Neural cell (in vitro differentiated cells): ENCODE measurements around the gene TNS1. TPM values are rescaled to one million over a fixed set of nuclear protein-coding genes. Genes with fewer than 3 reads are reported as not detected.

Experiments
- H2AFZ ChIP-seq: fragments of 200-600, 300-800 bp; sonication (generic), shearing (Covaris generic); 2 replicates; pipeline ENCODE4 v1.6.0; 2014; ENCODE audit warnings: low read depth, mild to moderate bottlenecking, antibody characterized with exemption, low read length, moderate library complexity
- H3F3A ChIP-seq: fragments of 200-600 bp; shearing (Covaris generic); 2 replicates; pipeline ENCODE4 v1.6.1; 2016; ENCODE audit warnings: mild to moderate bottlenecking, moderate library complexity, mixed read lengths, antibody characterized with exemption, low read length; ENCODE audit not compliant: insufficient read depth, poor library complexity, severe bottlenecking
- H3K27ac ChIP-seq: fragments of 200-600, 300-800 bp; sonication (generic), shearing (Covaris generic); 2 replicates; pipeline ENCODE4 v1.5.1; 2014; ENCODE audit warnings: mild to moderate bottlenecking, low read length, moderate library complexity
- H3K27me3 ChIP-seq: fragments of 300-800, 200-600 bp; sonication (generic), shearing (Covaris generic); 2 replicates; pipeline ENCODE4 v1.6.0; 2014; ENCODE audit warnings: mild to moderate bottlenecking, low read depth, low read length, moderate library complexity; ENCODE audit not compliant: insufficient read depth
- H3K36me3 ChIP-seq: fragments of 300-800, 200-600 bp; sonication (generic), shearing (Covaris generic); 2 replicates; pipeline ENCODE4 v1.5.1; 2014; ENCODE audit warnings: mild to moderate bottlenecking, antibody characterized with exemption, low read length, moderate library complexity; ENCODE audit not compliant: insufficient read depth
- H3K4me2 ChIP-seq: fragments of 300-800, 200-600 bp; sonication (generic), shearing (Covaris generic); 2 replicates; pipeline ENCODE4 v1.6.0; 2014; ENCODE audit warnings: mild to moderate bottlenecking, low read length
- H3K4me3 ChIP-seq: fragments of 300-800, 200-600 bp; sonication (generic), shearing (Covaris generic); 2 replicates; pipeline ENCODE4 v1.5.1; 2014; ENCODE audit warnings: mild to moderate bottlenecking, low read length, moderate library complexity
- H3K79me2 ChIP-seq: fragments of 200-600 bp; shearing (Covaris generic); replicated peaks from 2 replicates; pipeline ENCODE4 v1.6.0; 2014; ENCODE audit warnings: mild to moderate bottlenecking, low read length, moderate library complexity; ENCODE audit not compliant: insufficient read depth
- H3K9ac ChIP-seq: fragments of 300-800, 200-600 bp; sonication (generic), shearing (Covaris generic); 2 replicates; pipeline ENCODE4 v1.6.1; 2016; ENCODE audit warnings: mild to moderate bottlenecking, low read length, mixed read lengths
- H3K9me2 ChIP-seq: fragments of 200-600 bp; shearing (Covaris generic); 2 replicates; pipeline ENCODE4 v1.6.1; 2016; ENCODE audit warnings: mild to moderate bottlenecking, low read length, mixed read lengths; ENCODE audit not compliant: insufficient read depth
- H3K9me3 ChIP-seq: fragments of 200-600, 300-800 bp; sonication (generic), shearing (Covaris generic); 2 replicates; pipeline ENCODE4 v1.6.1; 2016; ENCODE audit warnings: mild to moderate bottlenecking, mixed run types, low read length, moderate library complexity, mixed read lengths
- H4K20me1 ChIP-seq: fragments of 200-600 bp; shearing (Covaris generic); 2 replicates; pipeline ENCODE4 v1.6.1; 2016; ENCODE audit warnings: mild to moderate bottlenecking, mixed run types; ENCODE audit not compliant: insufficient read depth
- CTCF ChIP-seq: fragments of 450-650 bp; IDR thresholded peaks from 2 replicates; pipeline ENCODE4 v1.5.1; 2014; ENCODE audit warnings: antibody characterized with exemption, mild to moderate bottlenecking, moderate library complexity; ENCODE audit not compliant: poor library complexity, severe bottlenecking
- EP300 ChIP-seq: fragments of 450-650 bp; conservative IDR thresholded peaks from 2 replicates; pipeline ENCODE4 v1.6.1; 2014; ENCODE audit warnings: antibody characterized with exemption, mild to moderate bottlenecking, moderate library complexity; ENCODE audit not compliant: poor library complexity, severe bottlenecking
- EZH2 ChIP-seq: fragments of 200-600, 300-800 bp; shearing (Covaris generic), sonication (generic); IDR thresholded peaks from 2 replicates; pipeline ENCODE4 v1.6.1; 2014; ENCODE audit warnings: antibody characterized with exemption, low read length, borderline replicate concordance, mild to moderate bottlenecking; ENCODE audit not compliant: insufficient read depth, poor library complexity, severe bottlenecking
- MXI1 ChIP-seq: fragments of 450-650 bp; conservative IDR thresholded peaks from 2 replicates; pipeline ENCODE4 v1.6.1; 2014; ENCODE audit warnings: antibody characterized with exemption, mild to moderate bottlenecking; ENCODE audit not compliant: poor library complexity, severe bottlenecking
- POLR2AphosphoS5 ChIP-seq: IDR thresholded peaks from 2 replicates; pipeline ENCODE4 v1.6.1; 2012
- RAD21 ChIP-seq: fragments of 450-650 bp; conservative IDR thresholded peaks from 2 replicates; pipeline ENCODE4 v1.6.1; 2014; ENCODE audit warnings: antibody characterized with exemption, mild to moderate bottlenecking, moderate library complexity
- REST ChIP-seq: IDR thresholded peaks from 2 replicates; pipeline ENCODE4 v1.6.1; 2012; ENCODE audit warnings: borderline replicate concordance
- SMC3 ChIP-seq: fragments of 450-650 bp; conservative IDR thresholded peaks from 2 replicates; pipeline ENCODE4 v1.6.1; 2014; ENCODE audit warnings: antibody characterized with exemption, mild to moderate bottlenecking, moderate library complexity; ENCODE audit not compliant: poor library complexity
- TAF1 ChIP-seq: IDR thresholded peaks from 2 replicates; pipeline ENCODE4 v1.6.1; 2012; ENCODE audit warnings: low read depth
- polyA plus RNA-seq: library from polyadenylated mRNA; depleted of rRNA; stranded (reverse); fragments of >200 nt; gene quantifications from 2 replicates; pipeline ENCODE4 v1.2.3, GENCODE V29; 2014

TNS1 gene
- polyA plus RNA-seq, 1 donor from 2014 or later: 1.5 TPM

GRCh38 chr2:218015586-218016521 lies 13.1 kb upstream of the TNS1 start (continued):
- TF ChIP-seq TAF1: no peak

- Histone ChIP-seq H4K20me1 (no peaks in the 10 kb centered on the region), H2AFZ (no peak overlapping the region), H3K9ac (no peak overlapping the region), H3K9me2 (no peaks in the 10 kb centered on the region), H3K27ac (no peak overlapping the region), H3K4me2 (no peak overlapping the region), H3K79me2 (no peaks in the 10 kb centered on the region), H3K9me3 (no peaks in the 10 kb centered on the region), H3K36me3 (no peaks in the 10 kb centered on the region), H3K4me3 (no peak overlapping the region), H3K27me3 (peaks cover 17% of the 10 kb centered on the region), H3F3A (no peaks in the 10 kb centered on the region)
- TF ChIP-seq RAD21 (no peak), MXI1 (no peak), CTCF (no peak), EZH2 (no peak), EP300 (no peak), POLR2AphosphoS5 (no peak), SMC3 (no peak), REST (no peak), TAF1 (no peak)
These were observed 12.2 kb upstream of the TNS1 start for GRCh38 chr2:218014706-218015585.
